Measurements from ENCODE around the gene MED27.

GRCh38 chr9:131827821-131828369, 251.8 kb downstream of the MED27 start:
- TF ChIP-seq CTCF (IDR thresholded peaks at IDR 0.05) (no peak), POLR2A (IDR thresholded peaks at IDR 0.05) (no peak), EP300 (IDR thresholded peaks at IDR 0.05) (no peak)
